Fibroblast of mammary gland (primary cell): Measurements from ENCODE around the gene FMR1.

Source experiments
- DNase-seq: peaks from one replicate; pipeline ENCODE4 v3.0.0-alpha.2; 2010; ENCODE audit warnings: low read depth
- H3K4me3 ChIP-seq: 2 replicates; pipeline ENCODE4 v1.5.1; 2011; ENCODE audit warnings: low read depth, mild to moderate bottlenecking, low read length, moderate library complexity; ENCODE audit not compliant: control insufficient read depth
- CTCF ChIP-seq: conservative IDR thresholded peaks from 2 replicates; pipeline ENCODE4 v1.5.1; 2011; ENCODE audit warnings: low read depth, low read length, inconsistent platforms; ENCODE audit not compliant: control insufficient read depth, insufficient read depth

Gene FMR1

DNA sequence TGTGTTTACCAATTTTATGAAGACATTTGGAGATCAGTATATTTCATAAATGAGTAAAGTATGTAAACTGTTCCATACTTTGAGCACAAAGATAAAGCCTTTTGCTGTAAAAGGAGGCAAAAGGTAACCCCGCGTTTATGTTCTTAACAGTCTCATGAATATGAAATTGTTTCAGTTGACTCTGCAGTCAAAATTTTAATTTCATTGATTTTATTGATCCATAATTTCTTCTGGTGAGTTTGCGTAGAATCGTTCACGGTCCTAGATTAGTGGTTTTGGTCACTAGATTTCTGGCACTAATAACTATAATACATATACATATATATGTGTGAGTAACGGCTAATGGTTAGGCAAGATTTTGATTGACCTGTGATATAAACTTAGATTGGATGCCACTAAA lies 1.9 kb downstream of the FMR1 start:
- no peak overlapping the region for H3K4me3 ChIP-seq
- no peak for DNase-seq
- TF ChIP-seq CTCF = no peak

GRCh38 chrX:147914591-147914990 lies 2.9 kb downstream of the FMR1 start:
- no peak overlapping the region for H3K4me3 ChIP-seq
- DNase-seq = no peak
- TF ChIP-seq CTCF = no peak

- H3K4me3 ChIP-seq = no peak overlapping the region
- no peak for DNase-seq
- TF ChIP-seq CTCF = no peak
These were observed 4.8 kb downstream of the FMR1 start for GRCh38 chrX:147916375-147916968.

DNA sequence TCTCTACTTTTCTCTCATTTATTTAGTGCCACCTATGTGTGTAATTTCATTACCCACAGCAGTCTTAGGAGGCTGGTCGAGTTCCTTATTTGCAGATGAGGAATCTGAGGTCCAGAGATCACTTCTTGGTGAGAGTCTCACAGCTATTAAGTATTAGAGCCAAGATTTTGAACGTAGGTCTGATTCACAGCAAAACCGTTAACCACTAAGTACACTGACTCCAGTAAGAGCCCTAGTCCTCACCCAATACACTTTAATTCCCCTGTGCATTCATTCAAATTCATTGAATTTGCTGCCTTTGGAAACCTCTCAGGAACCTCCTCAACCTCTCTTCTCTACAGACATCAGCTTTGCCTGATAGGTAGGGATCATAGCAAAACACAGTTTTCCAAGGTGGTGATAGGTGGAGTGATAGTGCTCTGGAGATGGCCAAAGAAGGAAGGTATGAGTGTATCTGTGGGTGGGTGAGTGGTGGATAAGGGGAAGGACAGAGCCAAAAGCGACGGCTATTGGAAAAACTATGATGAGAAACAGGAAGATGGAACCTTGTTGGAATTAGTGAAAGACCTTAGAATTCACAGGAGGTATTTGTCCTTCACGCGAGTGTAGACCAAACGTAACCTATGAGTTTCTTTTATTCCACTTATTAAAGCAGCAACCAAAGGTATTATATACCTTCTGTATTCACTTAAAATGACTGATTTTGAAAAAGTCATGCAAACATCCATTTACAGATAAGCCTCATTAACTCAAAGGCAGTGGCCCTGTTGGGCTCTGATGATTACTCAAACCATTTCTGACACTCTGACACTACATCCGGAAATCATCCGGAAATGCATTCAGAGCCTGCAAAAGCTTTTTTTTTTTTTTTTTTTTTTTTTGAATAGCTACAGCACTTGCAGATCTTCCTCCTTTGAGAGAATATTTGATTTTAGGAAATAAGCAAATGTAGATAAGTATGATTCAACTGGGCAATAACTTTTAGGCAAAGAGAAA lies 6.3 kb downstream of the FMR1 start:
- no peak overlapping the region for H3K4me3 ChIP-seq
- TF ChIP-seq CTCF = no peak
- DNase-seq = peak; percentile 66

GRCh38 chrX:147920161-147920666 lies 8.5 kb downstream of the FMR1 start:
- no peak for DNase-seq
- H3K4me3 ChIP-seq = no peak overlapping the region
- TF ChIP-seq CTCF = no peak

DNA sequence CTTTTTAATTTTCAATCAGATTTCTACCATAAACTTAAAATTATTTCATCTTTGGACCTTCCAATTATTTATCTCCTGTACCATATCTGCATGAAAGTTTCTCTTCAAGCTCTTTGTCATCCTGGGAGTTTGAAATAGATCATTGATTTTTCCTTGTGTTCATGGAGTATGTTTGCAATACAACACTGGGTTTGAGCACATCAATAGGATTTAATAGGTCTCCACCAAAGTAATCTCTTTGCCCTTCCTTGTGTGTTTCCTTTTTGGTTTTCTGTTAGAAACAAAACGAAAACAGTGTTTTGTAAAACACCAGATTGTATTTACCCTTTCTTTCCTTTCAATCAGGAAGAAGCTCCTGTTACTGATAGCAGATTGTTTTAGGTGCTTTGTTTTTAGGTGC lies 11.9 kb downstream of the FMR1 start:
- TF ChIP-seq CTCF = no peak
- no peak overlapping the region for H3K4me3 ChIP-seq
- no peak for DNase-seq
